GM12873 (cell line): ENCODE results near the gene DIRAS2.

Source experiments
- TF ChIP-seq, protein P1 (sequence below): IDR thresholded peaks from 2 replicates; pipeline ENCODE4 v1.5.1; 2012; ENCODE audit warnings: low read depth, mild to moderate bottlenecking, moderate library complexity, low read length, control low read depth; ENCODE audit not compliant: insufficient read depth; ENCODE audit errors: missing control alignments

Gene DIRAS2, protein sequence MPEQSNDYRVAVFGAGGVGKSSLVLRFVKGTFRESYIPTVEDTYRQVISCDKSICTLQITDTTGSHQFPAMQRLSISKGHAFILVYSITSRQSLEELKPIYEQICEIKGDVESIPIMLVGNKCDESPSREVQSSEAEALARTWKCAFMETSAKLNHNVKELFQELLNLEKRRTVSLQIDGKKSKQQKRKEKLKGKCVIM

DNA sequence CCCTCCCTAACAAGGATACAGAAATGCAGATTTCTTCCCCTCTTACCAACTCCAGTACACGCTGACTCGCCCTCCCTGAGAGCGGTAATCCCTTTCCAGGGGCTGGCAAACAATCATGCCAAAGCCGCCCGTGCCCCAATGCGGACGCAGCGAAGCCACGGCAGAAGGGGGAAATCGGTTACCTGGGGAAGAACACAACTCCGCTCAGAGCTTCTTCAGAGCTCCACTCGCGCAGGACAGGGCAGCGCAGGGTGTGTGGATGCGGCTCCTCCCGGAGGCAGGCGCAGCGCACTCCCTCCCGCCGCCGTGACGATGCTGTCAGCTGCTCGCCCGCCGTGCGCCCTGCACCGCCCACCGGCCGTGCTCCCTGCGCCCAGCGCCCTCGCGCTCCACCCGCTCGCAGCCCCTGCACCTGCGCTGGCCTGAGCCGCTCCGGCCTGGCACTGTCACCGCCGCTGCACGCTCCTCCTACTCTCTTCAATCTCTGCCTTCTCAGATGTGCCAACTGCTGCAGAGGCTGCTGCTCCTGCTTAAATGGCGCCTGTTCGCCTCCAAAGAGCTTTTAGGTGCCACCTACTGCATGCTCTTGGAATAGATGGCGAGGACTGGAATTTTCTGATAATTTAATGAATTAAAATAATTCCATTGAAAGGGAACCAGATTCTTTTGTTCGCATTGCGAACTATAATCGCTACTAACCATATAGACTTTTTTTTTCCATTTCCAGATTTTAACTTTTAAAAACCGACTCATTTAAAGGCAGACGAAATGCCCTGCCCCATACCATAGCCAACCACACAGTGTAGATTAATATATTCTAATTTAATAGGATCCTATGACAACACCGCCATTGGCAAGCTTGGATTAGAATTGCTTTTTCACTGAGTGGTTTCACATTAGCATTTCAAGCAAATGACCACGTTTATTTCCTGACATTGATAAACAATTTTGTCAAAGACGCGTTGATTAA is at the start of gene DIRAS2:
Gene DIRAS2 (minus strand): TSS at position 255 of the 970 bp plus-strand sequence. CDS start 28,997 bp downstream, outside the sequence.
- TF ChIP-seq, protein P1, sequence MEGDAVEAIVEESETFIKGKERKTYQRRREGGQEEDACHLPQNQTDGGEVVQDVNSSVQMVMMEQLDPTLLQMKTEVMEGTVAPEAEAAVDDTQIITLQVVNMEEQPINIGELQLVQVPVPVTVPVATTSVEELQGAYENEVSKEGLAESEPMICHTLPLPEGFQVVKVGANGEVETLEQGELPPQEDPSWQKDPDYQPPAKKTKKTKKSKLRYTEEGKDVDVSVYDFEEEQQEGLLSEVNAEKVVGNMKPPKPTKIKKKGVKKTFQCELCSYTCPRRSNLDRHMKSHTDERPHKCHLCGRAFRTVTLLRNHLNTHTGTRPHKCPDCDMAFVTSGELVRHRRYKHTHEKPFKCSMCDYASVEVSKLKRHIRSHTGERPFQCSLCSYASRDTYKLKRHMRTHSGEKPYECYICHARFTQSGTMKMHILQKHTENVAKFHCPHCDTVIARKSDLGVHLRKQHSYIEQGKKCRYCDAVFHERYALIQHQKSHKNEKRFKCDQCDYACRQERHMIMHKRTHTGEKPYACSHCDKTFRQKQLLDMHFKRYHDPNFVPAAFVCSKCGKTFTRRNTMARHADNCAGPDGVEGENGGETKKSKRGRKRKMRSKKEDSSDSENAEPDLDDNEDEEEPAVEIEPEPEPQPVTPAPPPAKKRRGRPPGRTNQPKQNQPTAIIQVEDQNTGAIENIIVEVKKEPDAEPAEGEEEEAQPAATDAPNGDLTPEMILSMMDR = peak; percentile 16

DNA sequence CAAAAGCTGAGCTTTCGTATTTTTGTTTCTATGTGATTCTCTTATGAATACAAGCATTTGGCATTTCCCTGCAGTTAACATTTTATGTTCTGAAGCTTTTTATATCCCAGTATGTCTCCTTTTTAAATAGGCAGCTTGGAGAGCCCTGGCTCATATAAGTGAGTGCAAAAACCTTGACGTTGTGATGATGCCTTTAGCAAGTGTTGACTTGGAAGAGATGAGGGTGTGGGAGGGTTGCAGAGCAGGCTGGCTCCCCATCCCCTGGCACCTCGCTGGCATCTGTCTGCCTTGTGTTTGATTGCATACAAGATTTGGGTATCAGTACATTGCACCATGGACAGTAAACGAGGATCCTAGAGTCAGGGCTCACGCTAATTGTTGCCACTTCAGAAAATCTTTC is 42.1 kb upstream of the DIRAS2 start:
- TF ChIP-seq, protein P1 = no peak

DNA sequence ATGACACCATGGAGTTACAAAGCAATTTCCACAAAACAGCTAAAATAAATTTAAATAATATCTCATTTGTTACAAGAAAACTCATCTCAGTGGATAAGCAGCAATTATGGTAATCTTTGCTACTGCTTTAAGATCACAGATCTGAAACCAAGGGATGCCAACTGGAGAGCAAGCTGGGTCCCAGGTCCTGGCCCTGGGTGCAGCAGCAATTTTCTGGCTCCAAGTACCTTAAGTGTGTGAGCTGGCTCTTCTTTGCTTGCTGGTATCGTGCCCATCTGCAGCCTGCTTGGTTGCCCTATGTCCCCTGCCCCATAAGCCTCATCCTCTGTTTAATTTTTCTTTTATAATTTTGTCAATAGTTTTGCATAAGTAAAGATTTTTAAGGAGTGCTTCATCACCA is 41.5 kb upstream of the DIRAS2 start:
- TF ChIP-seq, protein P1 = no peak

DNA sequence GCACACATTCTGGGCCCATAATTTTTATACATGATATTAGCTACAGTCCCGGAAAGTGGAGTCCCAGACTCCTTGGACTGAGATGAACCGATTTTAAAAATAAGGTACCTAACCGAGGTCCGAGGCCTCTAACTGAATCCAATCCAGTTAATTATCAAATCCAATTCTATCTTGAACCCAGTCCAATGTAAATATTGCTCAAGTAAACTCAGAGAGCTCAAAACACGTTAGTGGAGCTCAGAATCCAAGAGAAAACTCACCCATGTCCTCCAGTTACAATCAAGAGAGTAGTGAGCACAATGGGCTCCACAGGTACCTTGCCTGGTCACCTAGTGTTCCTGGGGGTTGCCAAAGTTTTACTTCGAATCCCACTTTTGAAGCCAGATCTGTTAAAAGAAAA is 37.9 kb upstream of the DIRAS2 start:
- TF ChIP-seq, protein P1 = no peak

DNA sequence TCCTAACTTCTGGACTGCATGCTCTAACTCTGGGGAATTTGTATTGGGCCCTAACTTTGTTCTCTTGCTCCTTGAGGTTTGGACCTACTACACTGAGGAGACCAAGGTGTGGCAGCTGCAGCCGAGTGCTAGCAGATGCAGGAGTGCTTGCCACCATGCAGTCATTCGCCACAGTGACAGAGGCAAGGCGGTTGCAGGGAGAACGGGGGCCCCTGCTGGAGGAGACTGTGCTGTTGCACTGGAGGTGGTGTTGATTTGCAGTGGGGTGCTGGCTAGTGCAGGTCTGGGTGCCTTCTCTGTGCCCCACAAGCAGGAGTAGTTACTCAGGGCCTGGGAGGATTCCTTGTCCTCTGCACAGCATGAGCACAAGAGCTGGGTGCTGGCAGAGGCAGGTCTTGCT is 22.4 kb upstream of the DIRAS2 start:
- TF ChIP-seq, protein P1 = no peak

DNA sequence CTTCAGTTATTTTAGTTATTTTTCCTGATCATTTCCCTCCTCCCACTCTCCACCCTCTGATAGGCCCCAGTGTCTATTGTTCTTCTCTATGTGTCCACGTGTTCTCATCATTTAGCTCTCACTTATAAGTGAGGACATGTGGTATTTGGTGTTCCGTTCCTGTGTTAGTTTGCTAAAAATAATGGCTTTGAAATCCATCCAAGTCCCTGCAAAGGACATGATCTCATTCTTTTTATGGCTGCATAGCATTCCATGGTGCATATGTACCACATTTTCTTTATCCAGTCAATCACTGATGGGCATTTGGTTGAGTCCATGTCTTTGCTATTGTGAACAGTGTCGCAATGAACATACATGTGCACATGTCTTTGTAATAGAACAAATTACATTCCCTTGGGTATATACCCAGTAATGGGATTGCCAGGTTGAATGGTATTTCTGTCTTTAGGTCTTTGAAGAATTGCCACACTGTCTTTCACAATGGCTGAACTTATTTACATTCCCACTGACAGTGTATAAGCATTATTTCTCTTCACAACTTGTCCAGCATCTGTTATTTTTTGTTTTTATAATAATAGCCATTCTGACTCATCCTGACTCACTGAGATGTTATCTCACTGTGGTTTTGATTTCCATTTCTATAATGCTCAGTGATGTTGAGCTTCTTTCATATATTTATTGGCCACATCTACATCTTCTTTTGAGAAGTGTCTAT is 17.2 kb upstream of the DIRAS2 start:
- TF ChIP-seq, protein P1 = no peak

DNA sequence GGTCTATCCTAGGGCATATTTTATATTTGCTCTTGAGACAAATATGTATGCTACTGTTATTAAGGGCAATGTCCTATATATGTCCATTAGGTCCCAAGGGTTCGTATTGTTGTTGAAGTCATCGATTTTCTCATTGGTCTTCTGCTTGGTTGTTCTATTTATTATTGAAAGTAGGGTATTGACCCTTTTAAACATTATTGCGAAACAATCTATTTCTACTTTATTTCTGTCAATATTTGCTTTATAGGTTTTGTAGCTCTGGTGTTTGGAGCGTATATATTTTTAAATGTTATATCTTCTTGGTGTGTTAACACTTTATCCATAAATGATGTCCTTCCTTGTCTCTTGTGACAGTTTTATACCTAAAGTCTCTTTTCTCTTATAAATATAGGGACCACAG is 16.2 kb upstream of the DIRAS2 start:
- TF ChIP-seq, protein P1 = no peak
